GM21515 (cell line): ENCODE results near the gene BMF.
A peak's percentile ranks its signal among the peaks of the same experiment; 100 is the strongest.
"Not testable (repeated sequence)": the region's sequence is repeated elsewhere in the genome, so short reads cannot be mapped to it uniquely, and the experiment has no call there.

Source experiments
- ATAC-seq: cut with Tn5 transposase; IDR thresholded peaks from one replicate; pipeline ENCODE4 v1.9.1; 2021; ENCODE audit not compliant: unreplicated experiment

Gene BMF, protein sequence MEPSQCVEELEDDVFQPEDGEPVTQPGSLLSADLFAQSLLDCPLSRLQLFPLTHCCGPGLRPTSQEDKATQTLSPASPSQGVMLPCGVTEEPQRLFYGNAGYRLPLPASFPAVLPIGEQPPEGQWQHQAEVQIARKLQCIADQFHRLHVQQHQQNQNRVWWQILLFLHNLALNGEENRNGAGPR

DNA sequence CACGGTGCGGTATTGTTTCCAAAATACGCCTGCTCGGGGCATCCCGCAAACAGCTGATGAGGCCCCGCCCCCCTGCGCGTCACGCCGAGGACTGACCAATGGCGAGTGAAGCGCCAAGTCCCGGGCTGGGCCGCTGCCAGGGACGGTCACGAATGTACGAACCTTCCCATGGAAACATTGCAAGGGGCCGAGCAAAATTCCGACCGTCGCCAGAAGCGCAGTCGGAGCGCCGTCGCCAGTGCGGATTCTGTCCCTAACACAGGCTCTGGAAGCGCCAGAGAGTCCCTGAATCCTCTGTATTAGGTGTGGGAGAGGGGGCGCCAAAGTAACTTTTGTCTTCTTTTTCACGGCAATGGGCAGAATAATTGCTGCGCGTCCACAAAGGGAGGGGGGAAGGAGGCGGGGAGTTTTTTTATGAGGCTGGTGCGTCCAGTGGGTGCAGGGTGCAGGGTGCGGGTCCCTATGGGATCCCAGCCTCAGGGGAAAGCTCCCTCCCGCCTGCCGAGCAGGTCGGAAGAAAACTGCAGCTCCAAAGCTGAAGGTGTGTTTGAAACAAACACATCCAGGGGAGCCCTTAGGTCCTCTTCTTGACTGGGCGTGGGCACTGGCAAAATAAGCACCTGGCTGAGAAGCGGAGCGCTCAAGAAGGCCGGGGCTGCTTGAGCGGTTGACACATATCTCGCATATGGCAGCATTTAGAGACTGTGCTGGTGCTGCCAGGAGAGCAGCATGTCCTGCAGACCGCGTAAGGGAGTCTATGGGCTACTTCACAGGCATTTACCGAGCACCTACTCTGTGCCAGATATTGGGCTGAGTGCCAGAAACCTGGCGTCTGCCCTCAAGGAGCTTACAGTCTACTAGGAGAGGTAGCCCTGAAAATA is at the start of gene BMF:
BMF (minus strand) TSS at position 25 of the 881 bp plus-strand sequence. CDS start 2,793 bp downstream, outside the sequence.
- ATAC-seq = peak; percentile 62

- no peak for ATAC-seq
Observed at GRCh38 chr15:40157778-40158447, 49.2 kb upstream of the BMF start.

DNA sequence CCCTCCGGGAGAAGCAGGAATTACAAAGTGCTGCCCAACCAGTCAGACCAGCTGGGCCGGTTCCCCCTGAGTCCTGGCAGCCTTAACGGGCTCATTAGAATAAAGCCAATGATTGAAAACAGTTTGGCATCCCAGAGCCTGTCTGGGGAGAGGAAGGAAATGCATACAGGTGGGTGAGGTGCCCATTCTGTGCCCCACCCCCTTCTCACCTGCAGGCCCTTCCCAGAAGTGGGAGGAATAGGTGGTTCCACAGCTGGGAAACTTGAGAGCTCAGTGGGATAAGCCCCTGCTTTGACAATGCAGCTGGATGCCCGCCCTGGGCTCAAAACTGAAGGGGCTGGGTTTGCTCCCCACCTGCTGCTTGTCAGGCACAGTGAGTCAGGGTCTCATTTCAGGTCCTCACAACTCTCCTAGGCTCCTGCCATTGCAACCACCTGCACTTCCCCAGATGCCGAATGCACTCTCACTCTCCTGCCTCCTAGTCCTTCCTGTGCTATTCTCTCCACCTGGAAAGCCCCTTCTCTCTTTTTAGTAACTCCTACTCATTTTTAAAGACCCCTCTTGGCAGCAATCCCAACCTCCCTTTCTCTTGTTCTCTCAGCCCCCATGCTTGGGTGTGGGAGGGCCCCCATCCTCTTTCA is 46.7 kb upstream of the BMF start:
- no peak for ATAC-seq

DNA sequence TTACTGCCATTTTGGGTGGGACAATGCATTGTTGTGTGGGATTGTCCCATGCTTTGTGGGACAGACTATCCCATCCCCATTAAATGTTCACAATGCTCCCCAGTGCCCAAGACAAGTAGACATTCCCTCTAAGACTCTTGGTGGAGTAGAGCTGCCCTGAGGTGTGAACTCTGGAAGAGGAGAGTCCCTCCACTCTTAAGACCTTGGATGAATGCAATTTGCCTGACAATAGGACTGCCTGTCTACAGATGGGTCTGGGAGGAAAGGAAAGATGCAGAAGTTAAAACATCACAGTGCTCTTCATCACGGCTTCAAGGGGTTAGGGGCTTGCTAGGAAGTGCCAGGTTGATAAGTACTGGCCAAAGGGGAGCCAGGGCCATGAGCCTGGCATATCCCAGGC is 46.1 kb upstream of the BMF start:
- ATAC-seq = not testable (repeated sequence)

GRCh38 chr15:40151991-40152390 is 43.3 kb upstream of the BMF start:
- no peak for ATAC-seq

- no peak for ATAC-seq
Observed at GRCh38 chr15:40151499-40151898, 42.8 kb upstream of the BMF start.

DNA sequence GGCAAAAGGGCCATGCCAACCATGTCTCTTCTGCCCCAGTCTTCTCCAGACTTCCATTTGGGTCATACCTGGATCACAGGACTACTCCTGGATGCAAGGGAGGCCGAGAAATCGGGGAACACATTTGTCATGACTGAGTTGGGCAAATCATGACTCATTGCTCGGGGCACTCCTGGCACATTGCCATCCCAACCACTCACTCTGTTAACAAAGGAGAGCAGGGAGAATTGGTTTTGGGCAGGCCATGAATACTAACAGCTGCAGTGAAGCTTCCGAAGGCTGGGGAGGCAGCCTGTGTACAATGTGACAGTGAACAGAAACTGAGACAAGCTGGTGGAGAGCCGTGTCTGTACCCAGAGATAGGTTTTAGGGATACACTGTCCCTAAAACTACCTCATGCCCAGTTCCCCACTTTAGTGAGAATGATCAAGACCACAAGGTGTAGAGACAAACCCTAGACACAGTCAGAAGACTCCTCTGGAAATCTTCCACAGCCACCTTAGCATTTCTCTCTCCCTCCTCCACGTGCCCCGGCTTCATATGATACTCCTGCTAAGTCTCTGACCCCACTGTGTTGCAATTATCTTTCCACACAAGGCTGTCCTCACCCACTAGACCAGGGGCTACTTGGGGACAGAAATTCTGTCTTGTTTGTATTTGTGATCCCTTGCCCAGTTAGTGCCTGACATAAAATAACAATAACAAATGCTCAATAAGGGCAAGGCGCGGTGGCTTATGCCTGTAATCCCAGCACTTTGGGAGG is 41.7 kb upstream of the BMF start:
- ATAC-seq = no peak

DNA sequence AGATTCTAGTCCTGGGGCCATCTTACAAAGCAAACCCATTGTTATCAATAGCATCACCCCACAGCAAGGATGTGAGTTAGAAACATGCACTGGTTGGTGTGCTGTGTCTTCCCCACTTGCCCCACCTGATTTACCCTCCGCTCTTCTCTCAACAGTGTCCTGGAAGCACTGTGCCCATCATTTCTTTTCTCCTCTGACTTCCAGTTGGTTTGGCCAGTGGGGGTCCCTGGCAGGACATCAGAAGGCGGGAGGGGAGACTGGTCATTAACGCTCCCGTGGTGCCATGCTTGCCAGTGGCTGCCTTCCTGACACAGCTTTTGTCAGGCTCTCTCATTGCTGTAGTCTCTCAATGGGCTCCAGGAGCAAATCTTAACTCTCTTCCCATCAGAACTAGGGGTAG is 40.7 kb upstream of the BMF start:
- no peak for ATAC-seq

GRCh38 chr15:40146037-40146436 is 37.4 kb upstream of the BMF start:
- ATAC-seq = no peak

DNA sequence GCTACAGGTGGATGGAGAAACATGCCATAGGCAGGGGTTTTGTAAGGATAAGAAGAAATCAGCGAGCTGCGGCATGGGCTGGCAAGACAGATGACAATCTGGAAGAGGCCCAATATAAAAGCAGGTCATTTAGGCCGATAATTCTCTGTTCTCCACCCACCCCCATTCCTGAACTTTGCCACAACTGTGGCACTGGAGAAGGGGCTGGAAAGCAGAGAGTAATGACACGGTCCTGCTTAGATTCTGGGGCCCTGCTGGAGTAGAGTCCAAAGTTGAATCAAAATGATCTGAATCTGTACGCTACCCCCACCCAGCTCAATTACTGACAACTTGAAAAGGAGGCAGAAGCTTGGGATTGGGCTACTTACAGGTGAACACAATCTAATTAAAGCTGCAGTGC is 33.7 kb upstream of the BMF start:
- no peak for ATAC-seq

DNA sequence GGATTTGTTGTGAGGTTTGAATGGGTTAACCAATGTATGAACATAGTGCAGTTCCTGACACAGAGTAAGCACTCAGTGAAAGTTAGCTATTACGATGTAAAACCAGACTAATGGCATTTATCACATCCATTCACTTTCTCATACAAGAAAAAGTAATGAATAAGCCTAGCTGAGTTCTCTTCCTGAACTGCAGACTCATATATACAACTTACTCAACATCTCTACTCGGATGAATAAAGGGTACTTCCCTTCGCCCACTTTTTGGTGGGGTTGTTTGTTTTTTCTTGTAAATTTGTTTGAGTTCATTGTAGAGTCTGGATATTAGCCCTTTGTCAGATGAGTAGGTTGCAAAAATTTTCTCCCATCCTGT is 29.5 kb upstream of the BMF start:
- not testable (repeated sequence) for ATAC-seq

GRCh38 chr15:40137303-40138200 is 28.9 kb upstream of the BMF start:
- no peak for ATAC-seq

- ATAC-seq = no peak
Observed at GRCh38 chr15:40136470-40137302, 28.0 kb upstream of the BMF start.

GRCh38 chr15:40135846-40136450 is 27.3 kb upstream of the BMF start:
- not testable (repeated sequence) for ATAC-seq

DNA sequence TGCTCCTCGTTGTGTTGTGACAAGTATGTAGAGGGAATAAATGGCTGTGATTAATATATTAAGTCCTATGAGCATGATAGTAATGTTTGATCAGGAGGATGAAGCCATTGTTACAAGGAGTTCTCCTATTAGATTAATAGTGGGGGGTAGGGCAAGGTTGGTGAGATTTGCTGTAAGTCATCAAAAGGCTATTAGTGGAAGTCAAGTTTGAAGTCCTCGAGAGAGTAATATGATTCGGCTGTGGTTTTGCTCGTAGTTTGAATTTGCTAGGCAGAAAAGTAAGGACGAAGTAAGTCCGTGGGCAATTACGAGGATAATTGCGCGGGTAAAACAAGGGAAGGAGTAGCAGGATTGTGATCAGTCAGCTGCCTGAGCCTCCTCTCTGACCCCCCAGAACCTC is 26.2 kb upstream of the BMF start:
- ATAC-seq = no peak

DNA sequence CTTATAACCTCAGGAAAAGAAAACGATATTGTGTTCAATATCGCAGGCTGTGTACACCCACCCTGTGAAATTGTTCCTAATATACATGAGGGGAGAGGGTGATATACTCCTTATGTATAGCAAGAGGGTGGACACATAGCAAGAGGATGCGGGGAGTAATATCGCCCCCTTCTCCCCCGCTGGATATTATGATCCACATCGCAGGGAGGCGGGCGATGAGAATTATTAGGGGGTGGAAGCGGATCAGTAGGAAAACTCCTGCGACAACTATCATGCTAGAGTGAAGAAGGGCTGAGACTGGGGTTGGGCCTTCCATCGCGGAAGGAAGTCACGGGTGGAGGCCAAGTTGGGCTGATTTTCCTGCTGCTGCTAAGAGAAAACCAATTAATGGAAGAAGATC is 24.9 kb upstream of the BMF start:
- no peak for ATAC-seq

GRCh38 chr15:40130799-40131502 is 22.3 kb upstream of the BMF start:
- ATAC-seq = no peak

DNA sequence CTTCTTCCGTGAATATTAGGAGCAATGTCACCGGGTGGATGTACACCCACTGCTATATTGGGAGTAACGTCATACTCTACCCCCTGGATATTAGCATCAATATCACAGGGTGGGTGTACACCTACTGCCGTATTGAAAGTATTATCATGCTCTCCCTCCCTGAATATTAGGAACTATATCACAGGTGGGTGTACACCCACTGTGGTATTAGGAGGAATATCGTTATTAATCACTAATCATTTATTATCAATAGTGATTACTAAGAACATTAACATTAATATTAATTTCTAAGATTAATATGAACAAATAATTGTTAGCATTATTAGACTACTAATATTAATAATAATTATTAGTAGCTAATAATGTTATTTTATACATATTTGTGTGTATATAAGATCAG is 21.4 kb upstream of the BMF start:
- no peak for ATAC-seq
